SKM-1 (cell line): ENCODE data around the gene EBF3.

Source experiments
- DNase-seq: peaks from one replicate; lab custom pipeline; 2025; ENCODE audit not compliant: unreplicated experiment; lab: John Stamatoyannopoulos, UW

Gene EBF3

DNA sequence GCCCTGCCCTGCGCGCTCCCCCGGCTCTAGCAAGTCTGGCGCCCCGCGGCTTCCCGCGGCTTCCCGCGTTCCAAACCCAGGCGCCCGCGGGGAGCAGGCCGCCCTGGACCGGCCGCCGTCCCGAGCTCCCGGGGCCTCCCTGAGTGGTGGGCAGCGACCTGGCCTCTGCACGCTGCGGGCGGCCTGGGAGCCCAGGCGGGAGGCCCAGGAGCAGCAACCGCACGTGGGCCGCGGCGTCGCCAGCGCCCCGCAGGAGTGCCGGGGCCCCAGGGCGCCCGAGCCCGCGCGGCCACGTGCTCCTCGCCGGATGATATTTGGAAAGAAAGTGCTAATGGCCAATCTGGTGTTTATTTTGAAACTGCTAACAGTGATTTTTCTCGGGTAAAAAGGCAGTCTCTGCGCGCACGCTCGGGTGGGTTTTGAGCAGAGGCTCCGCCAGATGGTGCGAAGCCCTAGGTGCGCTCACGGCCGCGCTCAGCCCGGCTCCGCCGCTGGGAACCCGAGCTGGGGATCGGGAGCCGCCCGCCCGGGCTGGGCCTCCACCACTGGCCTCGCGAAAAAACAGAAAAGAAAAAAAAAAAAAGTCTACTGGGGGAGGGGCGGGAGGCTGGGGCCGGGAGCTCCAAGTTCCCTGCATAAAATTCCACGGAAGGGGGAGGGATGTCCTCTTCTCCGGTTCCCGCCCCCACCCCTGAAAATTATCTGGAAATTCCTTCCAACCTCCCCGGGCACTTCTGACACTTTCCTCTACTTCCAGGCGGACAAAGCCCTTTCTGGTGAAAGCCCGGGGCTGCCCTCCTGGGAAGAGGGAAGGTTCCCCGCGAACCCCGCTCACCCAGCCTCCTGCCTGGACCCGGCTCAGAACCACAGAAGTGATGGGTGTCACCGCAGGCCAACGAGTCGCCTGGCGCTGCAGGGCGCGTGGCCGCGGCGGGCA lies 4.3 kb downstream of the EBF3 start:
- no peak for DNase-seq

DNA sequence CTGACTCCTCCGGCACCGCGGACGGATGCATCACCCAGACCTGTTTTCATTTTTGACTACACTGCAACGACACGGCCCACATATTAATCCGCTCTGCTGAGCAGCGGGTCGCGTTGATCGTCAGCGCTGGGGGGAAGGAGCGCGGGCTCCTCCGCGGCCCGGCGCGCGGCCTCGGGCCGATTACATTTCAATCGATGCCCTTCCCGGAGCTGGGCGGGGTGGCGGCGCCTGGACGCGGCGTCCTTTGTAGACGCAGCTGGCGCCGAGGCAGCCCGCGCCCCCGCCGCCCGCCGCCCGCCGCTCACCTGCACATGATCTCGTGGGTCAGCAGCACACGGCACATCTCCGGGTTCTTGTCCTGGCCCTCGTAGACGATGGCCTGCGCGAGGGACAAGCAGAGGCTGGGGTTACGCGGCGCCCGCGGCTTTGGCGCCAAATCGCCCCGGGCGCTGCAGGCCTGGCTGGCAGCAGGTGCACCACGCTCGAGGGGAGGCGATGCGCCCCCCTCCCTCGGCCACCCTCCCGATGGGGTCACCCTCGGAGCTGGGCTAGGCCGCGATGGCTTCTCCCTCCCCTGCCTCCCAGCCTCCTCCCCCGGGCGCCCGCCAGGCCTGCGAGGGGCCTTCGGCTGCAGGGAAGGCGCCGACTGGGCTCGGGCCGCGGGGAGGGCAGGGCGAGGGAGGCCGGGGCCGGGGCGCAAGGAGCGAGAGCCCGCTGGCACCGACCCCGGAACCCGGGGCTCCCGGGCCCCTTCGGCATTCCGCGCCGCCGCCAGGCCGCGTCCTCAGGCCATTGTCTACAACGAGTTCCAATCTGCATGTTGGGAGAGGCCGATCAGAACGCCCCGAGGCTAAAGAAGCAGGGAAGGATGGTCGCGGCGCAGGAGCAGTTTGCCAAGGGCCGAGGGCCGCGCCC lies 5.2 kb downstream of the EBF3 start:
- no peak for DNase-seq

DNA sequence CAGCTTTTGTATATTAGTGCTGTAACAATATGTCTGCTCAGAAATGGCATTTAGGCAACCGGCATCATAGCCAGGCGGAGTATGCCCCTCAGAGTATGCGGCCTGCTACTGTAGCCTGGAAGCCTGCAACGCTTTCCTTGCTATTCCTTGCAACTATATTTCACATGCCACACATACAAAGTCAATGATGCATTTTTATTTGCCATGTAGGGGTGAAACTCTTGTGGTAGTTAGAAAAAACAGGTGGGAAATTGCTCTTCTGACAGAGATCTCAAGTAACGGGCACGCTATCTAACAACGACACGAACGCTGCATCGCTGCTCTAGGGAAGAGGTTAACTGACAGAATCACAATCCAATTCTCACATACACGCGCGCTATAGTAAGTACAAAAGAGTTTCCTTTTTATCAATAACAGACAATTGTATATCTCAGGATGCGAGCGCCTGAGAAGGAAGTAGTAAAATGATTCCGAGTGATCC lies 5.9 kb downstream of the EBF3 start:
- DNase-seq, result no peak

DNA sequence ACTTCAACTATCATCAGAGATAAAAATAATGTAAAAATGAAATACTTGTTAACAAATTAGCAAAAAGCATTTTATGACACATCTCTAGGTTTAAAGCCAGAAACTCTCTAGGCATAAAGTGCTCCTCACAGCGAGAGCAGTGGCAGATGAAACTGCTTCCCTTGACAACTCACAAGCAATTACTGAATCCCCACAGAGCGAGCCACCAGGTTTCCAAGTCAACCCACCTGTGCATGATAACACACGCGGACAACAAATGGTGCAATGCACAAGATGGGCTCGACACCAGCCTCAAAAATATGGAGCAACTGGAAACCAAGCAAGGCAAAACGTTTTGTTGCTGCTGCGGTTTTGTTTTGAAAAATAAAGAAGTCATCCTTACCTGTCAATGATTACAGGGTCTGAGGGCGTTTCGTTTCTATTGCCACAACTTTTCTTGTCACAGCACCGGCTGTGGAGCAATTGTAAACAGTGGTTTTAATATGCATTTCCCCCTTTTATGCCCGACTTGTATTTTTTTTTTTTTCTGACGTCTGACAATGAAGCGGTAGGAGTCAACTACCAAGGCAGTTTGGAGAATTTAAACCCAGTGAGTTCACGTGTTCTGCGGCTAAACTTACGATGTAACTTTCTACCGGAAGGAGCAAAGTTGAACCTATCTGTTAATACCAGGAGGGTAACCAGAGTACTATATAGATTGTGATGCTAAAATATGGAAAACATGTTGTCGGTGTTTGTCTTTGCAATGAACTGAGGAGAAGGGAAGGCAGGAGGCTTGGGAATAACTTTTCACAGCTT lies 7.0 kb downstream of the EBF3 start:
- DNase-seq, result no peak

DNA sequence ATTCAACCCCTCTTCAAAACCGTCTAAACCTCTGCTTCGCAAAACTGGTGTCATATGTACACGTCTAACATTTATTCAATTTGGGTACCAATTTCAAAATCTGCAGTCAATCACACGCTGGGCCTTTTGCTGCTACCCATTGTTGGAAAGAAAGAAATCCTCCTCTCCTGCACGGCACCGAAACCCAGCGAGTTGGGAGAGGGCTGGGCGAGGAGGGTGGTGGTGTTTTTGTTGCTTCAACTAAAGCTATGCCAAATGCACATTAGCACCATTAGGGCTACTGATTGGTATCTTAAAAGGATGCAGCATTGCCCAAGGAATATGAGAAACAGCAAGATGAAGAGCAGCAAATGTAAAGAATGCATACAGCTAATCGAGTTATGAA lies 7.8 kb downstream of the EBF3 start:
- no peak for DNase-seq

DNA sequence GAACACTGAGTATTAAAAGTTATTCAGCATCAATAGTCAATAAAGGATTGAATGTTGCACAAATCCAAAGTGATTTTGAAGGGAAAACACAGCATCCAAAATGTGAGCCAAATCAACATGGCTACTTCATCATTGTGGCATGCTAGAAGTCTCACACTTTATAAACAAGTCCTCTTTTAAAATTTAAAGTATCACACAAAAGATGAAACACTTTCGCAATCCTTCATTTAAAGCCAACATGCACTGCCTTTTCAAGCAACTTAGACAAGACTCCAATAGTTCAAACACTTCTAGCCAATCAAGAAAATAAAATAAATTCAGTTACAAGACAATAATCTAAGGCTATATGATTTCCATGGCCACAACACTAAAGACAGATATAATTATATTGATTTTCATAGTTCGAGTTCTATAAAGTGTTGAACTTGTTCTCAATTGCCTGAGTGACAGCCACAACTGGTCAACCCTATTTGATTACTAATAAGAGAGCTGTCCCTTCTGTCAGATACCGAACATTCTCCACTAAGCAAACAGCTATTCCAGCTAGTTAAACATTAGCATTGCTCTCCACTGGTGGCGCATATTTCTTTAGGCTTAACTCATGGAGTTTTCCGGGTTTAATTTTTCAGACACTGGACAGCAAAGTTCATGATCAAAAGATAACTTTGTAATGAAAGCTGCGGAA lies 8.3 kb downstream of the EBF3 start:
- DNase-seq, result no peak

DNA sequence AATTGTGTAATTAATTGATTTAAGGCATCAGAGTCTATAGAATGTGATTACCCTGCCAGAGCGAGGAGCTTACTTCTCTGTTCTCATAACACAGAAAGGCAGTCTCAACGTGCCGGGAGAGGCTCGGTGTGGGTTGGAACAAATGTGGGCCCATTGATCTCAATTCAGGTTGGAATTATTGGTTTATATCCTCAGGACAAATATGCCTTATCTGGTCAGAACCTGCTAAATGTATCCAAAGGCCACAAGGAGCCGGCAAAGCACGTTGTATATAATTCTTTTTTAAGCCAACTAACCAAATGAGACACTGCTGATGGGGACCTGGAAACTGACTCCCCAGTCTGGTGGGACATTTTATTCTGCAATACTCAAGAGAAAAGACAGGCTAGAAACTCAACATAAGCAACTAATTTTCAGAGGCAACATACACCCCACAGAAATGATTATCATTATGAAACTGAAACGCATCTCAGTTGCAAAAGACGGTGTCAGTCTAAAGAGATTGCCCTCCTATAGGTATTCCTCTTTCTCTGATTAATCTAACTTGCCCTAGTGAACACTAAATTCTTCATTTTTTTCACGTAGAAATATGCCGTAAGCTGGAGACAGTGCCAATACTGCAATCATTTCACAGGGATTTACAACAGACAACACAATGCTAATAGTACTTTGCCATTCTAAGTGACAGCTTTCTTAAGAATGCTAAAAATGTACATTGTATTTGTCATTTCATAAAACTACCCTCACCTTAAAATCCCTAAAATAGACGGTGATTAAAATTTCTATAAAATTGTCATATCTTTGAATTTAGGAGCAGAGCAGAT lies 9.4 kb downstream of the EBF3 start:
- DNase-seq, result no peak

DNA sequence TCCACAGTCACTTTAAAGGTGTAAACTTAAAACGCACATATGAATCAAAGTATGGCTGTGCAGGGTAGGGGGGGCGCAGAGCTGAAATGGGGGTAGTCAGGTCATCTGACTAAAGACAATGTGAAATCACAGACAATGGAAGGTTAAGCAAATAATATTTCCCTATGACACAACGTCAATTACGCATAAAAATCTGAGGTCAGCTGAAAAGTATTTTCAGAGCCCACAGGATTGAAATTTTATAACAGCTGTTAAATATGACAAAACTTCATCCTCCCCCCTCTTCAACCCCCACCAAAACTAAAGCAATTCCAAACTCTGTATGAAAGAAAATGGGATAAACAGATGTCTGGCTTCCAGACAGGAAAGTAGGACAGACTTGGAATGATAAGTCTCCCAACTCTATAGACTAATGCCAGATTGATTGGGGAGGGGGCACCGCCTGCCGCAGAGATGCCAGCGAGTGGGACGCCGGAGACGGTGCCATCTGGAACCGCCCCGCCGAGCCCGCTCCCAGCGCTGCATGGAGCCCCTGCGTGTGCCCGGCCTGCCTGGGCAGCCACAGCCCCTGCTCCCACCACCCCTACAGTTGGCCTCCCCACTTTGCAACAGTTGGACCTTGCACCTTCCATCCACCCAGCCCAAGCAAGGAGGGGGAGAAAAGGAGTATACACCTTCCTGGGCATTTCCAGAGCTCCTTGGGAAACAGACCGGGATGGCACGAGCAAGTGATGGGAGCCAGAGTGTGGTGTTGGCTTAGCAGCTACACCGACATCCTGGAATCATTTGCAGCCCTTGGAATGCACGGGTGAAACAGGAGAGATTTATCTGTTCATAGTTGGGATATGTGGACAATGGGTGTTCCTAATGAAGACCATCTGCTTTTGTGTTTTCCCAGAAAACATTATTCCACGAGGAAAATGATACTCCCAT lies 10.7 kb downstream of the EBF3 start:
- no peak for DNase-seq

DNA sequence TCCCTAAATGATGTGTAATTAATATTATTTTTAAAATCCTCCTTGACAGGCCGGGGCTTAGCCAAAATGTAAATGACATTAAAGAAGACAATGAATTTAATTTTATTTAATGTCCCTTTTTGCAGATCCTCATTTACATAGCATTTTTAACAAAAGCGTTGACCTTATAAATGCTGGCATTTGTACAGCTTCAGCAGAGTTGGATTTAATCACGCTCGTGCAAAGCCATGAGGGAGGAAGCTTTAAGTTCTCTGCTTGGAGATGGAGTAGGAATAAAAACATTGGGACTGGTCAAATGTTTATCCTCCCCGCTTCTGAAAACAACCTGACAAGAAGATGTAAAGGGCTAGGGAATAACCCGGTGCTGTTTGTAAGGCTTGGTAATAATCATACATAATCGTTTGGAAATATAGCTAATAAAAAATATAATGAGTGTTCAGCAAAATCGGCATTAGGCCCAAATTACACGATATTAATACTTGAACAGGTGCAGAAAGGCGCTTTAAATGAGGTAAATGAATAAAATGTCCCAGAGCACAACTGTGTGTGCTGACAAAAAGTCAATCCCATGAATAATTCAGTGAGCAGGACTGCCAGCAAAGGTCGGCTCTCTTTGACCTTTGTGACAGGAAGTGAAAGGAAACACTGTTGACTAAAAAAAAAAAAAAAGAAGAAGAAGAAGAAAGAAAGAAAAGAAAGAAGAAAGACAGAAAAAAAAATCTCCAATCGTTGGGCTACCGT lies 11.5 kb downstream of the EBF3 start:
- DNase-seq, result no peak

DNA sequence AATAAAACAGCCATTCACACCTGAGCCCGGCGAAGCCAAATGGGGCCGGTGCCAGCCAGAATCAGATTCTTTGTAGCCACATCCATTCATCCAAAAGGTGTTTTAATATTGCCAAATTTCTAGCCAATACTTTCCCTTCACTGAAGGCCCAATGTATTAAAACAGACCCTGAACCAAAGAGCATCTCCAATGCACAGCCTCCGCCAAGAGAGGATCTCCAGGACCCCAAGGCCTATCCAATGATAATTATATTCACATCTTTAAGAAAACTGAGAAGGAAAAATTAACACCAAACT lies 12.2 kb downstream of the EBF3 start:
- no peak for DNase-seq

DNA sequence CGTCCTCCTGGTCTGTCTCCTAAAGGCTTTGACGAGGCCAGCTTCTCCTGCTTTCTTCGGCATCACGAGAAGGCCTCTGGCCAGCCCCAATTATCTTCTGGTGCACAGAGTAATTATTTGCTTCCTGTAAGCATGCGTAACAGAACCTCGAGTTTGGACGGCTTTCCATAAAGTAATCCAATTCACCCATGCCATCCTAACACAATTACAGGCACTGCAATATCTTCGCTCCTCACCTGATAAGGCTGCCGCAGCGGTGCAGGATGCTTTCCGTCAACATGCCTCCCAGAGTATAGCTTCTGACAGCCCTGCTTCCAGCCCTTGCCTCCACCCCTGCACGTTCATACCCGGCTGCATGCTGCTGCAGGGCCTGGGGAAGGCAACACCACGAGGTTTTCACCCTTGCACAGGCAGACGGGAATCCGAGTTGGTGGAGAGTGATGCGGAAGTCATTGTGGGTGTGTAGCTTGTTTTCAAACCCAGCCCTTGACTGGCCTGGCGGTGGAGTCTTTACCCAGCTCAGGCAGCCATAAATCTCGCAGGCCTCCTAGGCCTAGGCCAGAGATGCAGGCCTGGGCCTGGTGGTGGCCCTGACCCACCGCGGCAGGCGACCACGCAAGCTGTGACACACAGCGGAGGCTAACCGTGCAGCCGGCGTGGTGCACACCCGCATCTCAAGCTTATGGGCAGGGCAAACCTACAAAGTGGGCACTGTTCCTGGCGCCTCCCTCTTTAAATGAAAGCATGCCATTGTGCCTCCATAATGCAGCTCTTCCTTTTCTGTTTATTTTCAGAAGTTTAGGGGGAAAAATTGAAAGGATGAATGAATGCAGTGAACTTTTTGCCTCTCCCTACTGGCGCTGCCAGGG lies 12.7 kb downstream of the EBF3 start:
- DNase-seq, result no peak

DNA sequence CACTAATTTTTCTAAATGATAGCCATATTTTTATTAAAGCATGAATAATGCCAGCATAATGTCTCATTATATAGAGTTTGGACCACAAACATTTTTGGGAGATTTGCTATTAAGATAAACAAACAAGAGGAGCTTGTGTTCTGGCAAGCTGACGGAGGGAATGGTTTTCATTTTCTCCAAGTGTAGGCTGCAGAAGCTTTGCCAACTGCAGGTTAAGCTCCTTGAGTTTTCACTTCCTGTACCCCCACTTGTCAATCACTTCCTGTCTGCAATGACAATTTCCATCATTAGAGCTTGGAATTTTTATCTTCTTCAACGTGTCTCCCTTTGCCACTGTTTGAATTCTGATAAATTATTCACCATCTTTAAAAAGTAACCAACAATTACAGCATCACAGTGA lies 13.4 kb downstream of the EBF3 start:
- DNase-seq, result no peak

DNA sequence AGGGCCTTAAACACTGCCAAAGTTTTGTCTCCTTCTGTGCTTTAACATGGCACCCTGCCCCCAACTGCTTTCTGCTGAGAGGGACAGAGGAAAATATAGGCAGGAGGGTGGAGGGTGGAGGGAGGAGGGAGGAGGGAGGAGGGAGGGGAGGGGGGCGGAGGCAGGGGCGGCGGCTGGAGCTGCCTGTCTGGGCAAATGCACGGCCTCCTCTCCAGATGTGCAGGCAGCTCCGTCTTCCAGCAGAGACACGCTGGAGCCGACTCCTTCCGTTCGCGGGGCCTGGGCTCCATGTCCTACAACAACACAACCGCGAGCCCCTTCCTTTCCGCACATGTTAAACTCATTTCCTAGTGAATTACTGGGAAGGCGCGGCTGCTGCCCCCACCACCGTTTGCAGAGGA lies 14.2 kb downstream of the EBF3 start:
- no peak for DNase-seq

DNA sequence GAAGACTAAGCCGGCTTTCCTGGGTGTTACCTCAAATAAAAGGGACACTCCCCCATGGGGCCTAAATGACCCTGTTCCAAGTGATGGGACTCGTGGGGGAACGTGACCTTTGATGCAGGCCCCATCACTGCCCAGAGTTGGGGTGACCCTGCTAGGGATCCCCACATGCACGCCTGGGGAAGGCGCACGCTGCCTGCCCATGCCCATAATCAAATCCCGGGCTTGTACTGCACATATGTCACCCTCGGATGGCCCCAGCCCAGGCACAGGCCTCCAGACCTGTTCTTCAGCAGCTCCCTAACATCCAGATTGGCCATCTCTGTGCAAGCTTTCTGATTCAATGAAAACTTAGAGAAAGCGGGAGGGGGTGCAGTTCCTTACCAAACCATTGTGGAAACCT lies 14.7 kb downstream of the EBF3 start:
- no peak for DNase-seq

DNA sequence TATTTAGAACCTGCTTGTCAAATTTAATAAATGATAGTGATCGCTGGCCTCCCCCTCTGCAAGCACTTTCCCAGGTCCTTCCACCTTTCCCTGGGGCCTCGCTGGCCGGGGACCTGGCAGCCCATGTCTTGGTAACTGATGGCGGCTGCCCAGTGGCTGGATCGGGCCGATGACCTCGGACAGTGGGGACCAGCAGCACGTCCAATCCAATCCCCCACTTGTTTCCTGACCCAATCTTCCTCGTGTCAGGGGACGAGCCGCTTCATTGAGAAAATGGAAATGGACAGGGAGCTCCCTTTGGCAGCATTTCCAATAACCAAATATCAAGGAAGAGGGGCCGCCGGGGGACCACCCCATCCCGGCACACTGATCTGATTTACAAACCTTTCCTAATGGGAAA lies 17.2 kb downstream of the EBF3 start:
- DNase-seq, result no peak

DNA sequence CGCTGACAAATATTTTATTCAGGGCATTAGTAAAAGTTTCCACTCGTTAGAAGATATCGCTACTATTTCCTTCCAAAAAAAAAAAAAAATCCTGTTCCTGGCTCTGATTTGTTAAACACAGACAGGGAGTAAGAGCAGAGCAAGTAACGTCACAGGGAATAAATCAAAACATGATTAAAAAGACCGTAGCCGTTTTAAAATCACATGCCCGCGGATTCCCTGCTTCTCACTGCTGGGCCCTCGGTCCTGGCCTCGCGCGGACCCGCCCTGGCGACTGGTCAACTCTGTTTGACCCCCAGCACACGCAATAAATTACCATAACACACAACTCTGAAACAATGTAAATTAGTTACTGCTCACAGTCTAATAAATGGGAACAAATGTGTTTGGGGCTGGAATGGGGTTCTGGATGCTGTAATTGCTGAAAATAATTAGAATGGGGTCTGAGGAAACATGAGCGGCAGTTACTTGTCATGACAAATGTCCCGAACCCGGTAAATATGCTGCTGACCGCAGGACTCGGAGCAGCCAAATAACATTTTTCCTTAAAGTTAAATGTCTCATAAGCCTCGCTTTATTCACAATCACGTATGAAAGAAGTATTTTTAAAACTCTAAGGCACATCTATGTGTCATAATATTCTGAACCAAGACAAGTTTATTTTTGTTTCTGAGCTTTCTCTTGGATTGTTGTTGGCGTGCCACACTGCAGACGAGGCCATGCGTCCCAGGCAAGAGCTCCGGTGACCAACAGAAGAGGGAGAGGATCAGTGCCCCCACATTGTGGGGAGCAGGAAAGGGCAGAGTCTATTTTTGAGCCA lies 17.9 kb downstream of the EBF3 start:
- no peak for DNase-seq
